GM12874 (cell line): ENCODE data around the gene SRPK3.

ENCODE experiments used
- CTCF ChIP-seq: IDR thresholded peaks from 2 replicates; pipeline ENCODE4 v1.5.1; 2011; ENCODE audit warnings: low read depth, mild to moderate bottlenecking, control low read depth, low read length, moderate library complexity; ENCODE audit not compliant: insufficient read depth

The SRPK3 gene

GRCh38 chrX:153794018-153794896, 13.4 kb downstream of the SRPK3 start, which contains the start of the genes IDH3G and SSR4:
TSS of gene IDH3G (minus strand) at chrX:153794375. CDS start at chrX:153794326, 49 bp downstream.
TSS of gene SSR4 (plus strand) at chrX:153794668. CDS start at chrX:153794688, 20 bp downstream.
- TF ChIP-seq CTCF, result no peak

- TF ChIP-seq CTCF, result no peak
Observed at GRCh38 chrX:153794897-153795816, 14.3 kb downstream of the SRPK3 start.

DNA sequence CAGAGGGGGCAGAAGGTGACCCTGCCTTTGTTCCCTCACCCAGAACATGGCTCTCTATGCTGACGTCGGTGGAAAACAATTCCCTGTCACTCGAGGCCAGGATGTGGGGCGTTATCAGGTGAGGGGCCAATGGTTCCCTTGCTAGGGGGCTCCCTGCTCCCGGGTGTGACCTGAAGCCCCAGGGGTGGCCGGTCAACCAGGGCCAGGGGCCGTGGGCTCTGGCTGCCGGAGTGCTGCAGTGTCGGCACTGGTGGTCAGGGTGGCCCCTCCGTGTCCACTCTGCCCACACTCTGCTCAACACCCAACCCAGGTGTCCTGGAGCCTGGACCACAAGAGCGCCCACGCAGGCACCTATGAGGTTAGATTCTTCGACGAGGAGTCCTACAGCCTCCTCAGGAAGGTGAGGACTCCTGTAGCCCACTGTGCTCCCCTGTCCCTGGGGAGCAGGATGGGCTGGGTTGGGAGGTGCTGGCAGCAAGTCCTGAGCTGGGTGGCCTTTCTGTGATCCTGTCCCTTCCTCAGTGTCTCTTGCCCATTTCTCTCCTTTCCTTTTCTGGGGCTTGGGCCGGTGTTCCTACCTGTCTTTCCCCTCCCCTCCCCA, 16.7 kb downstream of the SRPK3 start:
- TF ChIP-seq CTCF, result no peak

GRCh38 chrX:153799326-153799725, 18.5 kb downstream of the SRPK3 start:
- TF ChIP-seq CTCF, result no peak

- no peak for TF ChIP-seq CTCF
Observed at GRCh38 chrX:153800177-153800722, 19.4 kb downstream of the SRPK3 start.

DNA sequence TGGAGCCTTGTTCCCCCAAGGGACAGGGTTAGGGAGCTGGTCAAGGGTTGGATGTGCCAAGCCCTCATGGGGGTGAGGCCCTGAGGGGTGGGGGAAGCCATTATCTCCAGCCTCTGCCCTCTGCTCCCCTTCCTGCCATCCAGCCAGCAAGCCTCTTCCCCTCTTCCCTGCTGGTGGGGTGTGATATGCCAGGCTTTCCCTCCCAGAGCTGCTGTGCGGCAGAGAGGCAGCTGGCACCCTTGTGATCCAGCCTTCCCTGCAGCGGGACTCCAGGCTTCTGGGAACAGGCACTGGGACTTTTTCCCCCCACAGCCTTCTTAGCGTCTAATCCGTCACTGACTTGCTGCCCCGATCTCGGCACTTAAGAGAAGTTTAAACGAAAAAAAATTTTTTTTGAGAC, 19.9 kb downstream of the SRPK3 start:
- no peak for TF ChIP-seq CTCF
